ENCODE data around the gene ABCC4. TPM values are rescaled to one million over a fixed set of nuclear protein-coding genes. Genes with fewer than 3 reads are reported as not detected.

Gene ABCC4
- total RNA-seq, 1 donor from 2014 or later: 10.6 TPM

DNA sequence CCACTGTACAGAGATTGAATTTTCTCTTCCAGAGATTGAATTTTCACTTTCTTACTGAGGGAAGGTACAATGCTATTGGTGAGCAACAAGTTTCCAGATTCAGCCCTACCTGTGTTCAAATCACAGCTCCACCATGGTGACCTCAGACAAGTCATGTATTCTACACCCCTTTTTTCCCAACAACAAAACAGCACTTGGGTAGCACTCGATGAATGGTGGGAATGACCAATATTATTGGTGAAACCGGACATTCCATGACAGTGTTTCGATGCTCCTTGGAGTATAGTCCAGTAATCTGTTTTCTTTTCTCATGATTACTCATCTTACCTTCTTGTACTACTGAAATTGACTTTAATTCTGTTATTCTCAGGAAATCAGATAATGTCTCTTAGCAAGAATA, 322.7 kb downstream of the ABCC4 start:
- peaks cover 16% of the 10 kb centered on the region for H3K27me3 Mint-ChIP-seq (ENCODE audit: low read depth)
- H3K4me1 Mint-ChIP-seq (ENCODE audit: low read depth): no peaks in the 10 kb centered on the region

DNA sequence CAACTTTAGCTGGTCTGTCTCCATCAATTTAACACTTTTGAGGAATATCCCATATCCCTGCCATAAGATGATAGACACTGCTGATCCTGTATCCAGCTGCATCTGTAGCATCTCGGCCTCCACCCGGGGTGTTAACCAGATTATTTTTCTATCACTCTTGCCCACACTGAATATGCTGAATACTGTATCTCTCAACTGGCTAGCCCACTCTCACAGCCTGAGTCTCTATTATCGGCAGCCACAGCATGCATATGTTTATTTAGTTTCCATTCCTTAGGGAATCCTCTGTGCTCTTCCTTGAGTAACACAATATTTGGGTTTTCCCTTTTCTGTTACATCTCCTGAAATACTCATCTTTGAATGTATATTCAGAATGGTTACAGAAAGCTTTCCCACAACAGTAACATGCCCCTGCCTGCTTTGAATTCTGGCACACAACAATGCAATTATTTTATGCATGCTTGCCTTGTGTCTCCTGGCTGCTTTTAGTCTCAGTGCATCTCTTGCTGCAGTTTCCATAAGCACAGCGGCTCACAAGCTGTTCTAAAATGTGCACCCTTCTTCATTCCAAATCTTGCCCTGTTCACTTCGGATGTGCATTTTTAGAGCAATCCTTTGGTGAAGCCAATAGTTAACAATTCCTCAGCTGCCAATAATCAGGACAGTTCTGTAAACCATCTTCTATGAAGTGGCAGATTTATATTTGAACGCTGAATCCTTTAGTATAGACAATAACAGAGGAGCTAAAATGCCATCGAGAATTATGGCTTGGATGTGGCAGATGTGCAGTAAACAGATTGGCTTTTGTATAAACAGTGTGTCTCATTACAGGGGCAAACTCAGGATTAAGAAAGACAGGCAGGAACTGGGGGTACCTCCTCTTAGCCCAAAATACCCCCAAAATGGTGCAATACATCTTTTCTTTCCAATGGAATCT, 327.0 kb downstream of the ABCC4 start:
- H3K4me3 Mint-ChIP-seq (ENCODE audit: unreplicated experiment): no peak overlapping the region

More for the DNA sequence above, 322.7 kb downstream of the ABCC4 start:
- Mint-ChIP-seq H3K36me3 (ENCODE audit: low read depth) (peaks cover 3% of the 10 kb centered on the region), H3K27ac (ENCODE audit: unreplicated experiment) (no peak overlapping the region), H3K9me3 (ENCODE audit: low read depth) (peaks cover 5% of the 10 kb centered on the region), H3K4me3 (ENCODE audit: unreplicated experiment) (no peak overlapping the region)
- DNase-seq (ENCODE audit: low spot score): no peak
- TF ChIP-seq, protein P1, sequence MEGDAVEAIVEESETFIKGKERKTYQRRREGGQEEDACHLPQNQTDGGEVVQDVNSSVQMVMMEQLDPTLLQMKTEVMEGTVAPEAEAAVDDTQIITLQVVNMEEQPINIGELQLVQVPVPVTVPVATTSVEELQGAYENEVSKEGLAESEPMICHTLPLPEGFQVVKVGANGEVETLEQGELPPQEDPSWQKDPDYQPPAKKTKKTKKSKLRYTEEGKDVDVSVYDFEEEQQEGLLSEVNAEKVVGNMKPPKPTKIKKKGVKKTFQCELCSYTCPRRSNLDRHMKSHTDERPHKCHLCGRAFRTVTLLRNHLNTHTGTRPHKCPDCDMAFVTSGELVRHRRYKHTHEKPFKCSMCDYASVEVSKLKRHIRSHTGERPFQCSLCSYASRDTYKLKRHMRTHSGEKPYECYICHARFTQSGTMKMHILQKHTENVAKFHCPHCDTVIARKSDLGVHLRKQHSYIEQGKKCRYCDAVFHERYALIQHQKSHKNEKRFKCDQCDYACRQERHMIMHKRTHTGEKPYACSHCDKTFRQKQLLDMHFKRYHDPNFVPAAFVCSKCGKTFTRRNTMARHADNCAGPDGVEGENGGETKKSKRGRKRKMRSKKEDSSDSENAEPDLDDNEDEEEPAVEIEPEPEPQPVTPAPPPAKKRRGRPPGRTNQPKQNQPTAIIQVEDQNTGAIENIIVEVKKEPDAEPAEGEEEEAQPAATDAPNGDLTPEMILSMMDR (IDR thresholded peaks at IDR 0.05): no peak

DNA sequence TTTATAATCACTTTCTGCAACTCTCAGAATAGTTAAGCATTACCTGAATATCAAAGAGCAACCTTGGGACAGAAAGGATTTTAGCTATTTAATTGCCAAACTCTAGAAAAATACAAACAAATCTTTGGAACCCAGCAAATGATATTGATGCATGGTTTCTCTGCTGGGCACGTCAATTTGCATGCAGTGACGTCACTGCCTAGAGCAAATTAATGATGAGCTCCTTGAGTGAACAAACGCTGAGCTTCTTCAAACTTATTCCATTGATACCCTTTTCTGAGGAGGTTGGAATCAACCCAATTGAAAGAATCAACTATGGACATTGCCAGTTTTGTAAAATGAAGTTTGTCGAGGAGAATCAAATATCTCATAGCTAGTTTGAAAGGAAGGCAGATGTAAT, 329.0 kb downstream of the ABCC4 start:
- Mint-ChIP-seq H3K27ac (ENCODE audit: unreplicated experiment) (no peak overlapping the region), H3K9me3 (ENCODE audit: low read depth) (peaks cover 5% of the 10 kb centered on the region), H3K36me3 (ENCODE audit: low read depth) (peaks cover 3% of the 10 kb centered on the region), H3K4me1 (ENCODE audit: low read depth) (peaks cover 6% of the 10 kb centered on the region), H3K4me3 (ENCODE audit: unreplicated experiment) (no peak overlapping the region), H3K27me3 (ENCODE audit: low read depth) (peaks cover 35% of the 10 kb centered on the region)
- no peak for DNase-seq (ENCODE audit: low spot score)
- TF ChIP-seq, protein P1 (IDR thresholded peaks at IDR 0.05): no peak

More for the DNA sequence above, 327.0 kb downstream of the ABCC4 start:
- H3K36me3 Mint-ChIP-seq (ENCODE audit: low read depth): peaks cover 3% of the 10 kb centered on the region
- no peaks in the 10 kb centered on the region for H3K4me1 Mint-ChIP-seq (ENCODE audit: low read depth)
- TF ChIP-seq, protein P1 (IDR thresholded peaks at IDR 0.05): no peak
- no peak for DNase-seq (ENCODE audit: low spot score)
- H3K9me3 Mint-ChIP-seq (ENCODE audit: low read depth): peaks cover 5% of the 10 kb centered on the region
- H3K27ac Mint-ChIP-seq (ENCODE audit: unreplicated experiment): no peak overlapping the region
- H3K27me3 Mint-ChIP-seq (ENCODE audit: low read depth): peaks cover 37% of the 10 kb centered on the region
